Measurements from ENCODE around the gene RBX1. TPM values are rescaled to one million over a fixed set of nuclear protein-coding genes. Genes with fewer than 3 reads are reported as not detected.

The RBX1 gene
- total RNA-seq, 1 experiment from 2014 or later: 55.0 TPM

GRCh38 chr22:40939202-40939601 is 12.0 kb upstream of the RBX1 start:
- Histone ChIP-seq H3K36me3 (ENCODE audit: low read depth, low read length) (no peaks in the 10 kb centered on the region), H3K9me3 (ENCODE audit: low read length) (no peaks in the 10 kb centered on the region), H3K79me2 (ENCODE audit: low read length) (no peaks in the 10 kb centered on the region), H3K9ac (ENCODE audit: low read length) (no peak overlapping the region), H3K27me3 (ENCODE audit: low read length) (no peaks in the 10 kb centered on the region), H3K4me1 (ENCODE audit: insufficient read depth, low read length) (no peaks in the 10 kb centered on the region), H3K9me2 (replicated peaks; ENCODE audit: low read length) (no peaks in the 10 kb centered on the region), H3K4me2 (ENCODE audit: low read length) (no peak overlapping the region), H3F3A (ENCODE audit: low read length, unreplicated experiment) (no peaks in the 10 kb centered on the region), H3K27ac (ENCODE audit: low read length) (no peak overlapping the region), H2AFZ (ENCODE audit: low read length) (no peak overlapping the region), H3K4me3 (ENCODE audit: low read length) (no peak overlapping the region), H4K20me1 (ENCODE audit: low read length) (no peaks in the 10 kb centered on the region)
- POLR2A ChIA-PET (ENCODE audit: unreplicated experiment): no interaction called here
- no peak for ATAC-seq
- intact Hi-C loops (cut with micrococcal nuclease): no loop called here
- DNase-seq: no peak
- no TSS peak for BruUV-seq (replicated peaks)
- no peak for TF ChIP-seq CTCF (conservative IDR thresholded peaks at IDR 0.05; ENCODE audit: low read depth, low read length)
- TF ChIP-seq EZH2 (IDR thresholded peaks at IDR 0.05; ENCODE audit: low read length, unreplicated experiment): no peak
- TF ChIP-seq EZH2phosphoT487 (IDR thresholded peaks at IDR 0.05; ENCODE audit: borderline replicate concordance, low read length): no peak
- CTCF ChIA-PET: no interaction called here

- no peaks in the 10 kb centered on the region for H3F3A ChIP-seq (ENCODE audit: low read length, unreplicated experiment)
- no peak for DNase-seq
- BruUV-seq (replicated peaks): TSS peak; percentile 60
- ChIA-PET POLR2A (ENCODE audit: unreplicated experiment) (interaction anchor here (0.5 to 1.6 kb wide), 11 partner anchors 22 to 583 kb away, joined by 3 to 19 read pairs (median 4); partner anchors contain the start of gene EP300), CTCF (interaction anchor here (0.8 kb wide), 1 partner anchor 29 kb away, joined by 3 read pairs; no protein-coding TSS in a partner anchor)
- peak overlapping the region; percentile 95 for H3K4me2 ChIP-seq (ENCODE audit: low read length)
- H3K27ac ChIP-seq (ENCODE audit: low read length): peak overlapping the region; percentile 75
- no peaks in the 10 kb centered on the region for H3K9me3 ChIP-seq (ENCODE audit: low read length)
- H3K79me2 ChIP-seq (ENCODE audit: low read length): peaks cover 47% of the 10 kb centered on the region
- H3K4me3 ChIP-seq (ENCODE audit: low read length): peak overlapping the region; percentile 85
- peak overlapping the region; percentile 90 for H3K9ac ChIP-seq (ENCODE audit: low read length)
- H3K27me3 ChIP-seq (ENCODE audit: low read length): no peaks in the 10 kb centered on the region
- intact Hi-C loops (cut with micrococcal nuclease): loop anchor here (1.0 to 5.0 kb wide), 2 partner anchors 70 to 139 kb away; no protein-coding TSS in a partner anchor
- H2AFZ ChIP-seq (ENCODE audit: low read length): no peak overlapping the region
- H3K4me1 ChIP-seq (ENCODE audit: insufficient read depth, low read length): no peaks in the 10 kb centered on the region
- no peaks in the 10 kb centered on the region for H3K9me2 ChIP-seq (replicated peaks; ENCODE audit: low read length)
- H3K36me3 ChIP-seq (ENCODE audit: low read depth, low read length): peaks cover 13% of the 10 kb centered on the region
- H4K20me1 ChIP-seq (ENCODE audit: low read length): no peaks in the 10 kb centered on the region
- no peak for TF ChIP-seq CTCF (conservative IDR thresholded peaks at IDR 0.05; ENCODE audit: low read depth, low read length)
- TF ChIP-seq EZH2 (IDR thresholded peaks at IDR 0.05; ENCODE audit: low read length, unreplicated experiment): no peak
- no peak for TF ChIP-seq EZH2phosphoT487 (IDR thresholded peaks at IDR 0.05; ENCODE audit: borderline replicate concordance, low read length)
- no peak for ATAC-seq
Observed at GRCh38 chr22:40951795-40952605, 822 bp downstream of the RBX1 start.

- BruUV-seq (replicated peaks): no TSS peak
- POLR2A ChIA-PET (ENCODE audit: unreplicated experiment): no interaction called here
Observed at GRCh38 chr22:40953471-40953870, 2.3 kb downstream of the RBX1 start.

More at GRCh38 chr22:40953471-40953870, 2.3 kb downstream of the RBX1 start:
- no peak for TF ChIP-seq EZH2 (IDR thresholded peaks at IDR 0.05; ENCODE audit: low read length, unreplicated experiment)
- no peak for TF ChIP-seq CTCF (conservative IDR thresholded peaks at IDR 0.05; ENCODE audit: low read depth, low read length)
- no peak for TF ChIP-seq EZH2phosphoT487 (IDR thresholded peaks at IDR 0.05; ENCODE audit: borderline replicate concordance, low read length)
- H3K4me2 ChIP-seq (ENCODE audit: low read length): peak overlapping the region; percentile 95
- intact Hi-C loops (cut with micrococcal nuclease): loop anchor here (5.0 kb wide), 1 partner anchor 69 kb away; no protein-coding TSS in a partner anchor
- no peak overlapping the region for H3K9ac ChIP-seq (ENCODE audit: low read length)
- CTCF ChIA-PET: no interaction called here
- no peaks in the 10 kb centered on the region for H3F3A ChIP-seq (ENCODE audit: low read length, unreplicated experiment)
- no peaks in the 10 kb centered on the region for H3K9me2 ChIP-seq (replicated peaks; ENCODE audit: low read length)
- H3K36me3 ChIP-seq (ENCODE audit: low read depth, low read length): peaks cover 13% of the 10 kb centered on the region
- H3K9me3 ChIP-seq (ENCODE audit: low read length): no peaks in the 10 kb centered on the region
- peaks cover 47% of the 10 kb centered on the region for H3K79me2 ChIP-seq (ENCODE audit: low read length)
- DNase-seq (no peak), ATAC-seq (no peak)
- H3K4me1 ChIP-seq (ENCODE audit: insufficient read depth, low read length): no peaks in the 10 kb centered on the region
- no peak overlapping the region for H3K4me3 ChIP-seq (ENCODE audit: low read length)
- no peak overlapping the region for H3K27ac ChIP-seq (ENCODE audit: low read length)
- H2AFZ ChIP-seq (ENCODE audit: low read length): no peak overlapping the region
- H3K27me3 ChIP-seq (ENCODE audit: low read length): no peaks in the 10 kb centered on the region
- no peaks in the 10 kb centered on the region for H4K20me1 ChIP-seq (ENCODE audit: low read length)

Measured in PC-3 (cell line).